H1 (cell line): ENCODE results near the gene NAA38. TPM values are rescaled to one million over a fixed set of nuclear protein-coding genes. Genes with fewer than 3 reads are reported as not detected.

Experiments used
- CTCF ChIA-PET: fragments of 300-600 bp; sonication (Branson Sonifier 250); formaldehyde crosslinking; loops from one replicate; lab custom pipeline; 2021; ENCODE audit not compliant: partially characterized antibody; lab: Charles Lee
- POLR2A ChIA-PET: fragments of 300-600 bp; sonication (Branson Sonifier 250); formaldehyde crosslinking; loops from one replicate; lab custom pipeline; 2021; ENCODE audit warnings: inconsistent platforms; ENCODE audit not compliant: partially characterized antibody; lab: Charles Lee
- DNase-seq, 2 experiments: peaks; one replicate each; pipeline versions ENCODE4 v3.0.0 to v3.0.0-alpha.2; 2010 to 2022; ENCODE audit warnings: low spot score in 2 of 2, low read depth in 1 of 2, mixed read lengths in 1 of 2
- FAIRE-seq: peaks from 2 replicates; lab custom pipeline; 2011; peaks lifted over from hg19 to GRCh38; lab: Jason Lieb, UNC
- H2AFZ ChIP-seq: 2 replicates; pipeline ENCODE4 v1.8.1; 2012; ENCODE audit warnings: low read length, inconsistent platforms
- H2AK5ac ChIP-seq: 2 replicates; pipeline ENCODE4 v1.6.1; 2013; ENCODE audit warnings: low read depth, low read length
- H2BK120ac ChIP-seq: replicated peaks from 2 replicates; pipeline ENCODE3; 2013; ENCODE audit warnings: low read depth, low read length, inconsistent platforms
- H2BK12ac ChIP-seq: 2 replicates; pipeline ENCODE4 v1.6.1; 2013; ENCODE audit warnings: low read depth, low read length
- H2BK15ac ChIP-seq: 2 replicates; pipeline ENCODE4 v1.6.1; 2013; ENCODE audit warnings: low read length
- H2BK20ac ChIP-seq: 2 replicates; pipeline ENCODE4 v1.6.1; 2013; ENCODE audit warnings: low read length
- H2BK5ac ChIP-seq: 2 replicates; pipeline ENCODE4 v1.6.1; 2013; ENCODE audit warnings: low read depth, low read length
- H3K14ac ChIP-seq: 2 replicates; pipeline ENCODE4 v1.6.1; 2013; ENCODE audit warnings: inconsistent platforms; ENCODE audit not compliant: insufficient read length
- H3K18ac ChIP-seq: 2 replicates; pipeline ENCODE4 v1.6.1; 2013; ENCODE audit warnings: low read length; ENCODE audit errors: extremely low read depth
- H3K23ac ChIP-seq: 2 replicates; pipeline ENCODE4 v1.6.1; 2013; ENCODE audit warnings: inconsistent platforms; ENCODE audit not compliant: insufficient read length
- H3K23me2 ChIP-seq: 2 replicates; pipeline ENCODE4 v1.6.1; 2013; ENCODE audit warnings: low read depth, low read length
- H3K27ac ChIP-seq: 2 replicates; pipeline ENCODE4 v1.6.1; 2011; ENCODE audit warnings: low read depth, low read length, inconsistent platforms
- H3K27me3 ChIP-seq, 4 experiments: replicated peaks in 1 of 4; 1 replicate in 1 of 4; 2 replicates in 3 of 4; pipeline versions ENCODE4 v1.6.1 to v1.8.1; 2011 to 2013; ENCODE audit warnings: low read length in 3 of 4, mild to moderate bottlenecking in 3 of 4, inconsistent platforms in 2 of 4, mixed read lengths in 2 of 4, moderate library complexity in 1 of 4; ENCODE audit not compliant: control insufficient read depth in 3 of 4, insufficient read depth in 3 of 4; ENCODE audit errors: extremely low read depth in 1 of 4
- H3K36me3 ChIP-seq, 4 experiments: 2 replicates each; pipeline versions ENCODE4 v1.6.1 to v1.8.1; 2011 to 2013; ENCODE audit warnings: mild to moderate bottlenecking in 4 of 4, low read length in 3 of 4, moderate library complexity in 2 of 4, control low read depth in 1 of 4, inconsistent platforms in 1 of 4; ENCODE audit not compliant: insufficient read depth in 4 of 4, control insufficient read depth in 2 of 4
- H3K4ac ChIP-seq: replicated peaks from 2 replicates; pipeline ENCODE3; 2013; ENCODE audit warnings: low read length, low read depth, mixed read lengths, inconsistent platforms; ENCODE audit not compliant: insufficient read length
- H3K4me1 ChIP-seq, 4 experiments: replicated peaks in 1 of 4; 1 replicate in 1 of 4; 2 replicates in 3 of 4; pipeline versions ENCODE4 v1.6.1 to v1.8.1; 2011 to 2013; ENCODE audit warnings: low read length in 3 of 4, inconsistent platforms in 2 of 4, mixed read lengths in 1 of 4; ENCODE audit not compliant: insufficient read depth in 4 of 4, control insufficient read depth in 3 of 4
- H3K4me2 ChIP-seq, 2 experiments: 2 replicates each; pipeline versions ENCODE4 v1.6.1 to v1.8.1; 2011 to 2013; ENCODE audit warnings: low read depth in 2 of 2, low read length in 2 of 2, control low read depth in 1 of 2, inconsistent platforms in 1 of 2, mild to moderate bottlenecking in 1 of 2; ENCODE audit not compliant: insufficient read depth in 1 of 2
- H3K4me3 ChIP-seq, 4 experiments: fragments of 200-600, 300-600 bp in 1 of 4; sonication (generic), shearing (Covaris generic), sonication (Bioruptor Twin) in 1 of 4; 2 replicates each; pipeline versions ENCODE4 v1.5.1 to v1.8.1; 2011 to 2016; ENCODE audit warnings: low read length in 4 of 4, low read depth in 3 of 4, control low read depth in 2 of 4, inconsistent platforms in 2 of 4, mild to moderate bottlenecking in 2 of 4, mixed read lengths in 1 of 4, moderate library complexity in 1 of 4; ENCODE audit not compliant: insufficient read depth in 2 of 4; ENCODE audit errors: extremely low read depth in 1 of 4
- H3K56ac ChIP-seq: replicated peaks from 2 replicates; pipeline ENCODE3; 2013; ENCODE audit warnings: low read depth, mild to moderate bottlenecking, mixed read lengths, low read length, inconsistent platforms; ENCODE audit not compliant: insufficient read length
- H3K79me1 ChIP-seq: 2 replicates; pipeline ENCODE4 v1.6.1; 2013; ENCODE audit warnings: low read depth, low read length, control low read depth
- H3K79me2 ChIP-seq, 2 experiments: 2 replicates each; pipeline versions ENCODE4 v1.6.1 to v1.8.1; 2012 to 2013; ENCODE audit warnings: low read length in 2 of 2, mild to moderate bottlenecking in 2 of 2, inconsistent platforms in 1 of 2; ENCODE audit not compliant: insufficient read depth in 2 of 2, control insufficient read depth in 1 of 2
- H3K9ac ChIP-seq, 4 experiments: replicated peaks in 1 of 4; 1 replicate in 1 of 4; 2 replicates in 3 of 4; pipeline versions ENCODE4 v1.6.1 to v1.8.1; 2011 to 2013; ENCODE audit warnings: low read depth in 3 of 4, low read length in 3 of 4, control low read depth in 2 of 4, mild to moderate bottlenecking in 2 of 4, moderate library complexity in 2 of 4, inconsistent platforms in 1 of 4; ENCODE audit errors: extremely low read depth in 1 of 4
- H3K9me3 ChIP-seq, 2 experiments: 2 replicates each; pipeline versions ENCODE4 v1.6.1 to v1.8.1; 2012 to 2013; ENCODE audit warnings: mild to moderate bottlenecking in 2 of 2, moderate library complexity in 2 of 2, control low read depth in 1 of 2, inconsistent platforms in 1 of 2, low read depth in 1 of 2, low read length in 1 of 2, mixed read lengths in 1 of 2; ENCODE audit not compliant: insufficient read depth in 2 of 2
- H4K20me1 ChIP-seq, 2 experiments: replicated peaks in 1 of 2; 2 replicates each; pipeline versions ENCODE3 to v1.8.1; 2011 to 2013; ENCODE audit warnings: inconsistent platforms in 2 of 2, low read length in 2 of 2, mild to moderate bottlenecking in 1 of 2; ENCODE audit not compliant: insufficient read depth in 2 of 2, control insufficient read depth in 1 of 2
- H4K5ac ChIP-seq: 2 replicates; pipeline ENCODE4 v1.6.1; 2013; ENCODE audit warnings: low read length, low read depth, mixed read lengths, inconsistent platforms; ENCODE audit not compliant: insufficient read length
- H4K8ac ChIP-seq: 2 replicates; pipeline ENCODE4 v1.8.0; 2013; ENCODE audit warnings: mild to moderate bottlenecking, moderate library complexity, low read length, inconsistent platforms; ENCODE audit not compliant: insufficient read depth; ENCODE audit errors: extremely low read depth
- H4K91ac ChIP-seq: replicated peaks from 2 replicates; pipeline ENCODE3; 2013; ENCODE audit warnings: low read length, mixed read lengths, inconsistent platforms; ENCODE audit not compliant: insufficient read length
- POLR2AphosphoS5 ChIP-seq: IDR thresholded peaks from 2 replicates; pipeline ENCODE4 v1.6.1; 2011; ENCODE audit warnings: low read depth, low read length
- WGBS, 2 experiments: shearing (Covaris generic) in 1 of 2; methylation state at CpG; one replicate each; pipeline versions ENCODE4 v1.1.6 to v1.1.7; 2013 to 2015; ENCODE audit warnings: low lambda C conversion rate in 2 of 2, mixed read lengths in 2 of 2, inconsistent platforms in 1 of 2, low coverage in 1 of 2, missing lambda C conversion rate in 1 of 2; ENCODE audit not compliant: insufficient replicate concordance in 2 of 2, insufficient coverage in 1 of 2, insufficient read length in 1 of 2; ENCODE audit errors: extremely low coverage in 1 of 2, missing lambda C conversion rate in 1 of 2; 5-methylcytosine and 5-hydroxymethylcytosine counted together
- polyA plus RNA-seq, 7 experiments: library from polyadenylated mRNA; depleted of rRNA in 3 of 7; stranded (reverse) in 5 of 7; unstranded in 2 of 7; fragments of >200 nt in 5 of 7; fragments of 200-250 nt in 2 of 7; gene quantifications; 1 replicate in 5 of 7; 2 replicates in 1 of 7; 4 replicates in 1 of 7; pipeline versions ENCODE4 v1.2.1 to v1.2.3, GENCODE V29; 2011 to 2013; ENCODE audit warnings: missing spikeins in 2 of 7, mixed read lengths in 2 of 7
- total RNA-seq: library from RNA; stranded (reverse); fragmentation: NEBNext Ultra II Directional; extraction: Animal tissue kit (Norgen Biotek cat#: 25700); gene quantifications from 2 replicates; pipeline ENCODE4 v1.2.1, GENCODE V29; 2021

The NAA38 gene
- total and polyA plus RNA-seq, 2 of the 8 experiments (the other 6 are each of a cell fraction or from before 2014, with no cell fraction given), result 30.2 to 109 TPM

DNA sequence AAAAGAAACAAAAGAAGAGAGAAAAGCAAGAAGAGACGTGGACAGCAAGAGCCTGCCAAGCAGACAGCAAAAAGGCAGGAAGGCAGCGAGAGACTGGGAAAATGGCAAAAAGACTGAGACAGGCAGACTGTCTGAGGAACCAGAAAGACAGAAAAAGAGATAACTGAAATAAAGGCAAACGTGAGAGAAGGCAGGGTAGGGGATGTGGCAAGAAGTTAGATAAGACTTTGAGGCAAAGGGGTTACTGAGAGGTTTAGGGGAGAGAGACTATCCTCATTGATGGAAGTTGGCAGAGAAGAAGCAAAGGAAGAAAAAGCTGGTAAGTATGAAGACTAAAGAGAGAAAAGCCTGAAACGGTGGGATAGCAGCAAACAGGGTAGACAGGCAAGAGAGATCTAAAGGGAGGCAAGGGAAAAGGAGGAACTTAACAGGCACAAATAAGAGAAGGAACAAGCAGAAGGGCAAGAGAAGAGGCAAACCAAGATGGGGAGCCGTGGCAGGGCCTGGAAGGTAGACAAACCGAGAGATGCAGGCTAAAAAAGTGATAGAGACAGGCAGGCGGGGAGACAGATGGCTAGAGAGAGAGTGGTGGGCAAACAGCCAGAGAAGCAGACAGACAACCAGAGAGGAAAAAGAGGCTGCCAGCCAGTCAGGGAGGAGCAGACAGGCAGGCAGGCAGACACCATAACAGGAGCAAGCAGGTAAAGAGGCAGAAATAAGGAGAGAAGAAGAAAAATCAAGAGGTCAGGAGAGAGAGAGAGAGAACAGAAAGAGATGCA, 24.1 kb upstream of the NAA38 start:
- Histone ChIP-seq H3K56ac (no peak overlapping the region), H2BK20ac (no peak overlapping the region), H4K91ac (no peak overlapping the region), H3K27ac (no peak overlapping the region), H3K23me2 (peaks cover 11% of the 10 kb centered on the region; the same call in 1 of the 2 replicates), H3K18ac (no peak overlapping the region), H3K79me2 (no peaks in the 10 kb centered on the region), H4K8ac (no peak overlapping the region), H3K79me1 (no peaks in the 10 kb centered on the region), H3K36me3 (peaks cover 3 to 10% (median 5%) of the 10 kb centered on the region in 4 experiments; a peak in 5 of 8 replicates), H2AFZ (no peak overlapping the region), H3K14ac (no peak overlapping the region), H2BK15ac (no peak overlapping the region), H2BK5ac (no peak overlapping the region), H4K5ac (no peak overlapping the region), H2BK120ac (no peak overlapping the region), H2BK12ac (no peak overlapping the region), H3K27me3 (peaks cover 0 to 10% (median 3%) of the 10 kb centered on the region in 4 experiments; a peak in 3 of 7 replicates), H2AK5ac (no peak overlapping the region), H3K9me3 (no peaks in the 10 kb centered on the region), H3K23ac (no peak overlapping the region), H3K4me1 (peaks cover 0 to 3% (median 1%) of the 10 kb centered on the region in 4 experiments; a peak in 4 of 7 replicates), H3K4me3 (no peak overlapping the region), H3K4me2 (no peak overlapping the region), H3K9ac (no peak overlapping the region), H3K4ac (no peak overlapping the region), H4K20me1 (no peaks in the 10 kb centered on the region)
- WGBS, 2 experiments, result 87% methylated on average over 7 of the region's 7 CpGs; no CpG with 5 or more reads in 1 of the 2 experiments
- CTCF ChIA-PET, result no interaction called here
- FAIRE-seq, result no peak
- DNase-seq, result no peak
- POLR2A ChIA-PET, result no interaction called here
- no peak for TF ChIP-seq POLR2AphosphoS5
